Measurements from ENCODE around the gene KAZN. TPM values are rescaled to one million over a fixed set of nuclear protein-coding genes. Genes with fewer than 3 reads are reported as not detected.
A peak's percentile ranks its signal among the peaks of the same experiment; 100 is the strongest.

The KAZN gene
- total and polyA plus RNA-seq, 8 donors: 1.2 to 50.7 (median 6.8) TPM

- no peaks in the 10 kb centered on the region for H3K36me3 ChIP-seq
- peaks cover 0 to 23% (median 7%) of the 10 kb centered on the region in 4 donors for H3K4me1 ChIP-seq
- no peak overlapping the region for H3K4me3 ChIP-seq
- no peak for TF ChIP-seq CTCF (IDR thresholded peaks at IDR 0.05)
- no peak for TF ChIP-seq EP300 (IDR thresholded peaks at IDR 0.05)
- TF ChIP-seq POLR2A (IDR thresholded peaks at IDR 0.05): no peak
- no peak for TF ChIP-seq POLR2AphosphoS5 (IDR thresholded peaks at IDR 0.05)
- no peaks in the 10 kb centered on the region for H3K27me3 ChIP-seq
- WGBS, 5 donors: 78 to 92% (median 86%) methylated on average over 8 of the region's 8 CpGs
- H3K27ac ChIP-seq: no peak overlapping the region
- no peak for DNase-seq
- no peaks in the 10 kb centered on the region for H3K9me3 ChIP-seq
- intact Hi-C loops (cut with DNase I; ENCODE audit: low total_unique reads): no loop called here
Measured at GRCh38 chr1:15013767-15014166, 415.3 kb downstream of the KAZN start.

- no peaks in the 10 kb centered on the region for H3K36me3 ChIP-seq
- no peaks in the 10 kb centered on the region for H3K9me3 ChIP-seq
- no peak overlapping the region for H3K27ac ChIP-seq
- no peak overlapping the region for H3K4me3 ChIP-seq
- WGBS, 5 donors: 66 to 73% (median 68%) methylated on average over 9 to 10 of the region's 10 CpGs
- H3K4me1 ChIP-seq: peaks cover 0 to 18% (median 3%) of the 10 kb centered on the region in 4 donors
- no peak for TF ChIP-seq EP300 (IDR thresholded peaks at IDR 0.05)
- no peak for TF ChIP-seq POLR2A (IDR thresholded peaks at IDR 0.05)
- TF ChIP-seq POLR2AphosphoS5 (IDR thresholded peaks at IDR 0.05): no peak
- no peak for TF ChIP-seq CTCF (IDR thresholded peaks at IDR 0.05)
- H3K27me3 ChIP-seq: no peaks in the 10 kb centered on the region
- intact Hi-C loops (cut with DNase I; ENCODE audit: low total_unique reads): no loop called here
- peak in 1 of 2 donors; percentile 63 for DNase-seq
Measured at GRCh38 chr1:15014516-15014915, 416.0 kb downstream of the KAZN start.

DNA sequence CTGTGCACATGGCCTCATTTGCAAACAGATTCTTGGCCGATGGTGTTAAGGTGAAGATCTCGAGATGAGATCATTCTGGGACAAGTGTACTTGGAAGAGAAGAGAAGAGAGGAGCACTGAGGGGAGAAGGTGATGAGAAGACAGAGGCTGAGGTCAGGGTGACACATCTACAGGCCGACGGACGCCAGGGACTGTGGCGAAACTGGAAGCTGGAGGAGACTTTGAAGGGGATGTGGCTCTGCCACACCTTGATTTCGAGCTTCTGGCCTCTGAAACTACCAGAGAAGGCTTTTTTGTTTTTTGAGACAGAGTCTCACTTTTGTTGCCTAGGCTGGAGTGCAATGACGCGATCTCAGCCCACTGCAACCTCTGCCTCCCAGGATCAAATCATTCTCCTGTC is 417.5 kb downstream of the KAZN start:
- TF ChIP-seq POLR2AphosphoS5 (IDR thresholded peaks at IDR 0.05): no peak
- TF ChIP-seq CTCF (IDR thresholded peaks at IDR 0.05): no peak
- TF ChIP-seq POLR2A (IDR thresholded peaks at IDR 0.05): no peak
- TF ChIP-seq EP300 (IDR thresholded peaks at IDR 0.05): no peak
- Histone ChIP-seq H3K36me3 (no peaks in the 10 kb centered on the region), H3K27ac (no peak overlapping the region), H3K9me3 (no peaks in the 10 kb centered on the region), H3K4me1 (peaks cover 0 to 18% (median 3%) of the 10 kb centered on the region in 4 donors), H3K27me3 (no peaks in the 10 kb centered on the region), H3K4me3 (no peak overlapping the region)
- intact Hi-C loops (cut with DNase I; ENCODE audit: low total_unique reads): no loop called here
- WGBS, 5 donors: 83 to 93% (median 89%) methylated on average over 9 of the region's 9 CpGs
- no peak for DNase-seq

DNA sequence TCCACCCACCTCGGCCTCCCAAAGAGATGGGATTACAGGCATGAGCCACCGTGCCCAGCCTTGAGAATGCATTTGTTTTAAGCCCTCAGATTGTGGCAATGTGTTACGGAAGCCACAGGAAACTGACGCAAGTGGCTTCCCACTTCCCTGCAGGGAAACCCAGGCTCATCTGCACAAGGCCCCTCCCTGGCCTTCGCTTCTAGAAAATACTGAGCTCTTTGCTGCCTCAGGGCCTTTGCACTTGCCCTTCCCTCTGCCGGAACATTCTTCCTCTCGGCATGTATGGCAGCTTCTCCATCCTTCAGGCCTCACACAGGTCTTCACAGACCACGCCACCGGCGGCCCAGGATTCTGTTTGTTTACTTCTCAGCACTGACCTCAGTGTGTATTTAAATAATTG is 418.0 kb downstream of the KAZN start:
- Histone ChIP-seq H3K4me1 (peaks cover 0 to 22% (median 5%) of the 10 kb centered on the region in 4 donors), H3K4me3 (no peak overlapping the region), H3K27me3 (no peaks in the 10 kb centered on the region), H3K27ac (no peak overlapping the region), H3K9me3 (no peaks in the 10 kb centered on the region), H3K36me3 (no peaks in the 10 kb centered on the region)
- DNase-seq: no peak
- 73 to 83% (median 76%) methylated on average over 9 to 10 of the region's 10 CpGs for WGBS, 5 donors
- no peak for TF ChIP-seq CTCF (IDR thresholded peaks at IDR 0.05)
- TF ChIP-seq POLR2AphosphoS5 (IDR thresholded peaks at IDR 0.05): no peak
- no peak for TF ChIP-seq POLR2A (IDR thresholded peaks at IDR 0.05)
- no peak for TF ChIP-seq EP300 (IDR thresholded peaks at IDR 0.05)
- intact Hi-C loops (cut with DNase I; ENCODE audit: low total_unique reads): no loop called here
